Upper lobe of left lung (tissue), 6 donors: ENCODE measurements around the gene LCN15. TPM values are rescaled to one million over a fixed set of nuclear protein-coding genes. Genes with fewer than 3 reads are reported as not detected.

Experiments used
- ATAC-seq, 2 donors: fragments of 200-7000 bp; cut with Tn5 transposase; one replicate each; pipeline ENCODE4 v1.9.1; 2022; ENCODE audit warnings: mild to moderate bottlenecking in 2 of 2, moderate library complexity in 2 of 2; ENCODE audit not compliant: low FRiP score in 2 of 2
- DNase-seq, 2 donors: peaks; one replicate each; pipeline ENCODE4 v3.0.0-alpha.2; 2019 to 2020
- H3K27ac ChIP-seq, 4 donors: fragments of 200-600 bp; sonication (generic); one replicate each; pipeline ENCODE4 v1.5.1; 2016 to 2019
- H3K27me3 ChIP-seq, 4 donors: fragments of 200-600 bp; sonication (generic); one replicate each; pipeline ENCODE4 v1.5.1; 2017 to 2019
- H3K36me3 ChIP-seq, 4 donors: fragments of 200-600 bp; sonication (generic); one replicate each; pipeline ENCODE4 v1.5.1; 2016 to 2019
- H3K4me1 ChIP-seq, 4 donors: fragments of 200-600 bp; sonication (generic); one replicate each; pipeline ENCODE4 v1.5.1; 2018 to 2019
- H3K4me3 ChIP-seq, 4 donors: fragments of 200-600 bp; sonication (generic); one replicate each; pipeline ENCODE4 v1.5.1; 2017 to 2019; ENCODE audit warnings: mild to moderate bottlenecking in 2 of 4, moderate library complexity in 1 of 4
- H3K9me3 ChIP-seq, 4 donors: fragments of 200-600 bp; sonication (generic); one replicate each; pipeline ENCODE4 v1.5.1; 2018 to 2019
- CTCF ChIP-seq, 6 experiments: fragments of 450-650 bp in 4 of 6; fragments of 200-600 bp in 2 of 6; sonication (generic) in 2 of 6; IDR thresholded peaks; one replicate each; pipeline ENCODE4 v1.5.1; 2016 to 2019; ENCODE audit warnings: antibody characterized with exemption in 6 of 6
- EP300 ChIP-seq, 4 donors: sonication (generic); formaldehyde crosslinking; IDR thresholded peaks; one replicate each; pipeline ENCODE4 v1.5.1; 2017; ENCODE audit warnings: antibody characterized with exemption in 4 of 4, control low read depth in 2 of 4
- POLR2A ChIP-seq, 4 donors: fragments of 450-650 bp; IDR thresholded peaks; one replicate each; pipeline ENCODE4 v1.5.1; 2016 to 2017; ENCODE audit warnings: antibody characterized with exemption in 4 of 4, mild to moderate bottlenecking in 2 of 4
- POLR2AphosphoS5 ChIP-seq, 2 donors: sonication (generic); formaldehyde crosslinking; IDR thresholded peaks; one replicate each; pipeline ENCODE4 v1.5.1; 2017; ENCODE audit warnings: antibody characterized with exemption in 2 of 2
- WGBS, 2 donors: methylation state at CpG; one replicate each; pipeline ENCODE4 v1.1.5; 2017 to 2018; 5-methylcytosine and 5-hydroxymethylcytosine counted together
- total RNA-seq, 6 donors: library from RNA; depleted of rRNA in 4 of 6; stranded (reverse); fragments of >200 nt in 4 of 6; gene quantifications; one replicate each; pipeline versions ENCODE4 v1.1.0 to v1.2.1, GENCODE V29; 2016 to 2021
- donor health status: DM: no; HTN: no; CAD: no; lungs with moderate emphysema.
- donor health status: DM: no; HTN: yes; CAD: no; lungs with severe emphysema.

The LCN15 gene
- total RNA-seq, 6 donors from 2014 or later = 0.23 TPM; not detected in 5

DNA sequence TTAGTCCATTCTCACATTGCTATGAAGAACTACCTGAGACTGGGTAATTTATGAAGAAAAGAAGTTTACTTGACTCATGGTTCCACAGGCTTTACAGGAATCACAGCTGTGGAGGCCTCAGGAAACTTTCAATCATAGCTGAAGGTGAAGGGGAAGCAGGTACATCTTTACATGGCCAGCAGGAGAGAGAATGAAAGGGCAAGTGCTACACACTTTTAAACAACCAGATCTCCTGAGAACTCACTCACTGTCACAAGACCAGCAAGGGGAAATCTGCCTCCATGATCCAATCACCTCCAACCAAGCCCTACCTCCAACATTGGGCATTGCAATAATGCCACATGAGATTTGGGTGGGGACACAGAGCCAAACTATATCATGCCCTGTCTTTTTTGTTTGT, 12.5 kb downstream of the LCN15 start:
- Histone ChIP-seq H3K4me1 (peaks cover 0 to 11% (median 0%) of the 10 kb centered on the region in 4 donors), H3K4me3 (no peak overlapping the region), H3K27ac (no peak overlapping the region), H3K9me3 (peaks cover 0 to 9% (median 3%) of the 10 kb centered on the region in 4 donors), H3K36me3 (no peaks in the 10 kb centered on the region), H3K27me3 (no peaks in the 10 kb centered on the region)
- DNase-seq (no peak), ATAC-seq (no peak)
- TF ChIP-seq POLR2A (IDR thresholded peaks at IDR 0.05) (no peak), EP300 (IDR thresholded peaks at IDR 0.05) (no peak), POLR2AphosphoS5 (IDR thresholded peaks at IDR 0.05) (no peak), CTCF (IDR thresholded peaks at IDR 0.05) (no peak)

DNA sequence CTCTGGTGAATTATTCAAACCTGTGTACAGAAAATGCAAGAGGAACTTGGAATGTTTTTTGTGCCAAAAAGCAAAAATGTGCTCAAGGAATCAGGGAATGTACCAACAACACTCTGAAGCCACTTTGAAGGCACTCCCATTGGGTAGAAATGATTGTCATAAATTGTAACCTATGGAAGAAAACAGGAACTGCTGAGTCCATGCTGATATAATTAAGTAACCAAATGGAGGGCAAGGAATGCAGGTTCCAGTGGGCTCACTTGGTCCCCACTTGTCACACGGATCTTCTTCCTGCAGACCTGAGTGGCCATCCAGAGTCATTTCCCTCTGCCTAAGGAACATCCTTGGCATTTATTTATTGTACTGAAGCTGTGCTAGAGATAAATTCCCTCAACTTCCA, 13.1 kb downstream of the LCN15 start:
- Histone ChIP-seq H3K36me3 (no peaks in the 10 kb centered on the region), H3K4me3 (no peak overlapping the region), H3K9me3 (peaks cover 0 to 9% (median 3%) of the 10 kb centered on the region in 4 donors), H3K27ac (no peak overlapping the region), H3K4me1 (peaks cover 0 to 11% (median 0%) of the 10 kb centered on the region in 4 donors), H3K27me3 (no peaks in the 10 kb centered on the region)
- 59 to 94% methylated on average over 1 of the region's 1 CpG for WGBS, 2 donors
- ATAC-seq (no peak), DNase-seq (no peak)
- TF ChIP-seq EP300 (IDR thresholded peaks at IDR 0.05) = no peak
- TF ChIP-seq CTCF (IDR thresholded peaks at IDR 0.05) = no peak
- no peak for TF ChIP-seq POLR2A (IDR thresholded peaks at IDR 0.05)
- no peak for TF ChIP-seq POLR2AphosphoS5 (IDR thresholded peaks at IDR 0.05)

DNA sequence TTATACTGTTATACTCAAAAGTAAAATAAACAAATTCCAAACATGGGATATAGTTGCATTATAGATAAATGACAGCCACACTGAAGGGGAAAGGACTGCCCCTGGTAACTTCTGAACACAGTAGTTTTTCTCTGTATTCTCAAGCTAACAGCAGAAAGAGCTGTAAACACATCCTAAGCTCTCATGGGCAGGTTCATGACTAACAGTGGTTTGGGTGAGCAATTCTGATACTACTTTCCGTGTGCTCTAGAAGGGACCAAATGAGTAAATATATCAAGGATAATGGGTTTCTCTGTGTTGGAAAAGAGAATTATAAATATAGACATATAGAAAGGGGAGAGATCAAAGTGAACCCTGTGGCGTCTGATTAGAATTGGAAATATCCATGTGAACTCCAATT, 13.8 kb downstream of the LCN15 start:
- no peak for ATAC-seq
- WGBS, 2 donors = 68 to 77% methylated on average over 2 of the region's 2 CpGs

DNA sequence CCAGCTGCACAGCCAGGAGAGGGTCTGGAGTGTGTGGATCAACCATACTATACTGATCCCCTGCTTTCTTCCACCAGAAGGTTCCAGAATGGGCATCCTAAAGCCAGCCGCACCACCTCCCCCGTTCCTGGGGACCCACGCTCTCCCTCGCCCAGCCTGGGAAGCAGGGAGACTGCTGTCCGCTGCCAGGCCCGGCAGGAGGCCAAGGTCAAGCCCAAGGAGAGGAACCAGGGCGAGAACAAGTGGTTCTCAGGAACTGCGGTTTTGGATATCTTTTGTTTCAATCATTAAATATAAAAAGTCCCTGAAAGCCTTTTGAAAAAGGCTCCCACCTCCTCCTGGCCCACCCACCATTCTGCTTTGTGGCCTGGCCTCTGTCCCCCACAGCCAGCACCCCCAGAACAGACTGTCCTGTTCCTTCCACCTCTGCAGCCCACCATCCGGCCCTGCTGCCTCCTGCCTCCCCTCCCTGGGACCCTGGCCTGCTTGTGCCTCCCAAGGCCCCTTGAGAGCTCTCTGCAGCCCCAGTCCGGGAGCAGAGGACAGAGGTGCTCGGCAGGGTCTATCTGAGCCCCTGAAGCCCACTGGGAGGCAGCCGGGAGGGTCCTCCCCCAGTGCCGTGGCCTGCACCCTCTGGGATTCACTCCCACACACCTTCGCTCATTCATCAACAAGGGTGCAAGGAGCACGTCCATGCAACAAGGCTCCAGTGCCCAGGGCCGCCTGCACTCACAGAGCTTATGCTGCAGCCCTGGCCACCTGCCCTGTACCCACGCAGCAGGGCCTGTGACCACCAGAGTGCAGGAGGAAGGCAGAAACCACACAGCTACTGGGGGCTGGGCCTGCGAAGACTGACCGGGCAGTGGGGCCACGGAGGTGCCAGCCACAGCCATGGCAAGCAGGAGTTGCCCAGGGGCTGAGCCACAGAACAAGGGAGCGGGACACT, 15.4 kb downstream of the LCN15 start:
- peak overlapping the region in 1 of 4 donors; percentile 24 for H3K27ac ChIP-seq
- H3K9me3 ChIP-seq = peaks cover 0 to 9% (median 0%) of the 10 kb centered on the region in 4 donors
- peaks cover 0 to 11% (median 4%) of the 10 kb centered on the region in 4 donors for H3K4me1 ChIP-seq
- DNase-seq = peak; percentile 54 to 76
- peak in 1 of 2 donors; percentile 5 for ATAC-seq
- 52 to 66% methylated on average over 14 to 21 of the region's 21 CpGs for WGBS, 2 donors
- H3K36me3 ChIP-seq = no peaks in the 10 kb centered on the region
- H3K4me3 ChIP-seq = no peak overlapping the region
- no peaks in the 10 kb centered on the region for H3K27me3 ChIP-seq
- TF ChIP-seq POLR2AphosphoS5 (IDR thresholded peaks at IDR 0.05) (no peak), EP300 (IDR thresholded peaks at IDR 0.05) (no peak), POLR2A (IDR thresholded peaks at IDR 0.05) (no peak), CTCF (IDR thresholded peaks at IDR 0.05) (no peak)

More for the DNA sequence above, 13.8 kb downstream of the LCN15 start:
- H3K36me3 ChIP-seq = no peaks in the 10 kb centered on the region
- H3K4me1 ChIP-seq = peaks cover 0 to 11% (median under 1%) of the 10 kb centered on the region in 4 donors
- H3K27ac ChIP-seq = no peak overlapping the region
- TF ChIP-seq POLR2A (IDR thresholded peaks at IDR 0.05) (no peak), POLR2AphosphoS5 (IDR thresholded peaks at IDR 0.05) (no peak), CTCF (IDR thresholded peaks at IDR 0.05) (no peak), EP300 (IDR thresholded peaks at IDR 0.05) (no peak)
- H3K9me3 ChIP-seq = peaks cover 0 to 9% (median 0%) of the 10 kb centered on the region in 4 donors
- no peak for DNase-seq
- H3K27me3 ChIP-seq = no peaks in the 10 kb centered on the region
- H3K4me3 ChIP-seq = no peak overlapping the region
